ENCODE results near the gene NUDT7. TPM values are rescaled to one million over a fixed set of nuclear protein-coding genes. Genes with fewer than 3 reads are reported as not detected.

NUDT7 gene
- total and polyA plus RNA-seq, 9 of the 15 experiments (the other 6 are each of a cell fraction or from before 2014, with no cell fraction given) = 5.6 to 24.2 (median 10.5) TPM

DNA sequence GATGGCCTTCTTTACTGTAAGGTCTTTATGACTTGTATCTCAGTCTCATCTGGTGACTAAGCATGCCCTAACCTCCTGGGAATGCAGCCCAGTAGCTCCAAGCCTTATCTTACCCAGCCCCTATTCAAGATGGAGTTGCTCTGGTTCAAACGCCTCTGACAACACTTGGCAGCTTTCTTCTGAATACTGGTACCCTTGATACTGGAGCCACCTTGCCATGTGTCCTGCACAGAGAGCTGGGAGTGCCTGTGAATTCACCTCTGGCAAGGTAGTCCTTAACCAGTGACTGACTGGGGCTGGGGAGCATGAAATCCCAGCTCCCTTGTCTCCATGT, 17.2 kb downstream of the NUDT7 start (continued):
- TF ChIP-seq, protein P1, sequence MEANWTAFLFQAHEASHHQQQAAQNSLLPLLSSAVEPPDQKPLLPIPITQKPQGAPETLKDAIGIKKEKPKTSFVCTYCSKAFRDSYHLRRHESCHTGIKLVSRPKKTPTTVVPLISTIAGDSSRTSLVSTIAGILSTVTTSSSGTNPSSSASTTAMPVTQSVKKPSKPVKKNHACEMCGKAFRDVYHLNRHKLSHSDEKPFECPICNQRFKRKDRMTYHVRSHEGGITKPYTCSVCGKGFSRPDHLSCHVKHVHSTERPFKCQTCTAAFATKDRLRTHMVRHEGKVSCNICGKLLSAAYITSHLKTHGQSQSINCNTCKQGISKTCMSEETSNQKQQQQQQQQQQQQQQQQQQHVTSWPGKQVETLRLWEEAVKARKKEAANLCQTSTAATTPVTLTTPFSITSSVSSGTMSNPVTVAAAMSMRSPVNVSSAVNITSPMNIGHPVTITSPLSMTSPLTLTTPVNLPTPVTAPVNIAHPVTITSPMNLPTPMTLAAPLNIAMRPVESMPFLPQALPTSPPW (CRISPR knock-in tag; IDR thresholded peaks at IDR 0.05) = peak; percentile 55
- TF ChIP-seq MYBL2 (IDR thresholded peaks at IDR 0.05; ENCODE audit: low read depth) = no peak
- TF ChIP-seq MYBL2 (CRISPR knock-in tag; IDR thresholded peaks at IDR 0.05; ENCODE audit: borderline replicate concordance) = no peak
- TF ChIP-seq, protein P2, sequence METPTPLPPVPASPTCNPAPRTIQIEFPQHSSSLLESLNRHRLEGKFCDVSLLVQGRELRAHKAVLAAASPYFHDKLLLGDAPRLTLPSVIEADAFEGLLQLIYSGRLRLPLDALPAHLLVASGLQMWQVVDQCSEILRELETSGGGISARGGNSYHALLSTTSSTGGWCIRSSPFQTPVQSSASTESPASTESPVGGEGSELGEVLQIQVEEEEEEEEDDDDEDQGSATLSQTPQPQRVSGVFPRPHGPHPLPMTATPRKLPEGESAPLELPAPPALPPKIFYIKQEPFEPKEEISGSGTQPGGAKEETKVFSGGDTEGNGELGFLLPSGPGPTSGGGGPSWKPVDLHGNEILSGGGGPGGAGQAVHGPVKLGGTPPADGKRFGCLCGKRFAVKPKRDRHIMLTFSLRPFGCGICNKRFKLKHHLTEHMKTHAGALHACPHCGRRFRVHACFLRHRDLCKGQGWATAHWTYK (CRISPR knock-in tag; IDR thresholded peaks at IDR 0.05) = peak; percentile 92
- no peak for TF ChIP-seq SIX5 (IDR thresholded peaks at IDR 0.05; ENCODE audit: borderline replicate concordance in 1 of 2, insufficient read depth in 1 of 2, low read depth in 1 of 2, low read length in 2 of 2)
- no peak for TF ChIP-seq SNRNP70 (optimal IDR thresholded peaks at IDR 0.05; ENCODE audit: low read depth, low read length)
- TF ChIP-seq, protein P3, sequence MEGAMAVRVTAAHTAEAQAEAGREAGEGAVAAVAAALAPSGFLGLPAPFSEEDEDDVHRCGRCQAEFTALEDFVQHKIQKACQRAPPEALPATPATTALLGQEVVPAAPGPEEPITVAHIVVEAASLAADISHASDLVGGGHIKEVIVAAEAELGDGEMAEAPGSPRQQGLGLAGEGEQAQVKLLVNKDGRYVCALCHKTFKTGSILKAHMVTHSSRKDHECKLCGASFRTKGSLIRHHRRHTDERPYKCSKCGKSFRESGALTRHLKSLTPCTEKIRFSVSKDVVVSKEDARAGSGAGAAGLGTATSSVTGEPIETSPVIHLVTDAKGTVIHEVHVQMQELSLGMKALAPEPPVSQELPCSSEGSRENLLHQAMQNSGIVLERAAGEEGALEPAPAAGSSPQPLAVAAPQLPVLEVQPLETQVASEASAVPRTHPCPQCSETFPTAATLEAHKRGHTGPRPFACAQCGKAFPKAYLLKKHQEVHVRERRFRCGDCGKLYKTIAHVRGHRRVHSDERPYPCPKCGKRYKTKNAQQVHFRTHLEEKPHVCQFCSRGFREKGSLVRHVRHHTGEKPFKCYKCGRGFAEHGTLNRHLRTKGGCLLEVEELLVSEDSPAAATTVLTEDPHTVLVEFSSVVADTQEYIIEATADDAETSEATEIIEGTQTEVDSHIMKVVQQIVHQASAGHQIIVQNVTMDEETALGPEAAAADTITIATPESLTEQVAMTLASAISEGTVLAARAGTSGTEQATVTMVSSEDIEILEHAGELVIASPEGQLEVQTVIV (CRISPR knock-in tag; IDR thresholded peaks at IDR 0.05; ENCODE audit: borderline replicate concordance) = no peak
- TF ChIP-seq CHCHD3 (CRISPR knock-in tag; IDR thresholded peaks at IDR 0.05) = no peak
- TF ChIP-seq, protein P4, sequence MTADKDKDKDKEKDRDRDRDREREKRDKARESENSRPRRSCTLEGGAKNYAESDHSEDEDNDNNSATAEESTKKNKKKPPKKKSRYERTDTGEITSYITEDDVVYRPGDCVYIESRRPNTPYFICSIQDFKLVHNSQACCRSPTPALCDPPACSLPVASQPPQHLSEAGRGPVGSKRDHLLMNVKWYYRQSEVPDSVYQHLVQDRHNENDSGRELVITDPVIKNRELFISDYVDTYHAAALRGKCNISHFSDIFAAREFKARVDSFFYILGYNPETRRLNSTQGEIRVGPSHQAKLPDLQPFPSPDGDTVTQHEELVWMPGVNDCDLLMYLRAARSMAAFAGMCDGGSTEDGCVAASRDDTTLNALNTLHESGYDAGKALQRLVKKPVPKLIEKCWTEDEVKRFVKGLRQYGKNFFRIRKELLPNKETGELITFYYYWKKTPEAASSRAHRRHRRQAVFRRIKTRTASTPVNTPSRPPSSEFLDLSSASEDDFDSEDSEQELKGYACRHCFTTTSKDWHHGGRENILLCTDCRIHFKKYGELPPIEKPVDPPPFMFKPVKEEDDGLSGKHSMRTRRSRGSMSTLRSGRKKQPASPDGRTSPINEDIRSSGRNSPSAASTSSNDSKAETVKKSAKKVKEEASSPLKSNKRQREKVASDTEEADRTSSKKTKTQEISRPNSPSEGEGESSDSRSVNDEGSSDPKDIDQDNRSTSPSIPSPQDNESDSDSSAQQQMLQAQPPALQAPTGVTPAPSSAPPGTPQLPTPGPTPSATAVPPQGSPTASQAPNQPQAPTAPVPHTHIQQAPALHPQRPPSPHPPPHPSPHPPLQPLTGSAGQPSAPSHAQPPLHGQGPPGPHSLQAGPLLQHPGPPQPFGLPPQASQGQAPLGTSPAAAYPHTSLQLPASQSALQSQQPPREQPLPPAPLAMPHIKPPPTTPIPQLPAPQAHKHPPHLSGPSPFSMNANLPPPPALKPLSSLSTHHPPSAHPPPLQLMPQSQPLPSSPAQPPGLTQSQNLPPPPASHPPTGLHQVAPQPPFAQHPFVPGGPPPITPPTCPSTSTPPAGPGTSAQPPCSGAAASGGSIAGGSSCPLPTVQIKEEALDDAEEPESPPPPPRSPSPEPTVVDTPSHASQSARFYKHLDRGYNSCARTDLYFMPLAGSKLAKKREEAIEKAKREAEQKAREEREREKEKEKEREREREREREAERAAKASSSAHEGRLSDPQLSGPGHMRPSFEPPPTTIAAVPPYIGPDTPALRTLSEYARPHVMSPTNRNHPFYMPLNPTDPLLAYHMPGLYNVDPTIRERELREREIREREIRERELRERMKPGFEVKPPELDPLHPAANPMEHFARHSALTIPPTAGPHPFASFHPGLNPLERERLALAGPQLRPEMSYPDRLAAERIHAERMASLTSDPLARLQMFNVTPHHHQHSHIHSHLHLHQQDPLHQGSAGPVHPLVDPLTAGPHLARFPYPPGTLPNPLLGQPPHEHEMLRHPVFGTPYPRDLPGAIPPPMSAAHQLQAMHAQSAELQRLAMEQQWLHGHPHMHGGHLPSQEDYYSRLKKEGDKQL (CRISPR knock-in tag; IDR thresholded peaks at IDR 0.05; ENCODE audit: borderline replicate concordance) = no peak
- TF ChIP-seq ZNF695 (CRISPR knock-in tag; IDR thresholded peaks at IDR 0.05) = no peak
- no peak for TF ChIP-seq RFX7 (CRISPR knock-in tag; IDR thresholded peaks at IDR 0.05)
- TF ChIP-seq PCBP2 (IDR thresholded peaks at IDR 0.05; ENCODE audit: low read depth, low read length, poor library complexity, severe bottlenecking) = no peak
- TF ChIP-seq, protein P5, sequence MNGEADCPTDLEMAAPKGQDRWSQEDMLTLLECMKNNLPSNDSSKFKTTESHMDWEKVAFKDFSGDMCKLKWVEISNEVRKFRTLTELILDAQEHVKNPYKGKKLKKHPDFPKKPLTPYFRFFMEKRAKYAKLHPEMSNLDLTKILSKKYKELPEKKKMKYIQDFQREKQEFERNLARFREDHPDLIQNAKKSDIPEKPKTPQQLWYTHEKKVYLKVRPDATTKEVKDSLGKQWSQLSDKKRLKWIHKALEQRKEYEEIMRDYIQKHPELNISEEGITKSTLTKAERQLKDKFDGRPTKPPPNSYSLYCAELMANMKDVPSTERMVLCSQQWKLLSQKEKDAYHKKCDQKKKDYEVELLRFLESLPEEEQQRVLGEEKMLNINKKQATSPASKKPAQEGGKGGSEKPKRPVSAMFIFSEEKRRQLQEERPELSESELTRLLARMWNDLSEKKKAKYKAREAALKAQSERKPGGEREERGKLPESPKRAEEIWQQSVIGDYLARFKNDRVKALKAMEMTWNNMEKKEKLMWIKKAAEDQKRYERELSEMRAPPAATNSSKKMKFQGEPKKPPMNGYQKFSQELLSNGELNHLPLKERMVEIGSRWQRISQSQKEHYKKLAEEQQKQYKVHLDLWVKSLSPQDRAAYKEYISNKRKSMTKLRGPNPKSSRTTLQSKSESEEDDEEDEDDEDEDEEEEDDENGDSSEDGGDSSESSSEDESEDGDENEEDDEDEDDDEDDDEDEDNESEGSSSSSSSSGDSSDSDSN (IDR thresholded peaks at IDR 0.05; ENCODE audit: borderline replicate concordance in 1 of 2, low read depth in 2 of 2, low read length in 2 of 2) = no peak

Measured in K562 (cell line).